Right renal cortex interstitium (tissue), 3 donors: ENCODE results near the gene ISG15. TPM values are rescaled to one million over a fixed set of nuclear protein-coding genes. Genes with fewer than 3 reads are reported as not detected.
"Not testable (repeated sequence)": the region's sequence is repeated elsewhere in the genome, so short reads cannot be mapped to it uniquely, and the experiment has no call there.

ENCODE experiments used
- DNase-seq, 3 donors: peaks; one replicate each; pipeline ENCODE4 v3.0.0-alpha.2; 2013; ENCODE audit warnings: low read depth in 3 of 3, low spot score in 2 of 3
- polyA plus RNA-seq, 3 donors: library from polyadenylated mRNA; unstranded; fragments of 120-200 nt; gene quantifications; one replicate each; pipeline ENCODE4 v1.2.1, GENCODE V29; 2013; ENCODE audit not compliant: insufficient read length in 3 of 3

The ISG15 gene
- polyA plus RNA-seq, 3 donors, result 9.4 to 15.0 (median 10.7) TPM

DNA sequence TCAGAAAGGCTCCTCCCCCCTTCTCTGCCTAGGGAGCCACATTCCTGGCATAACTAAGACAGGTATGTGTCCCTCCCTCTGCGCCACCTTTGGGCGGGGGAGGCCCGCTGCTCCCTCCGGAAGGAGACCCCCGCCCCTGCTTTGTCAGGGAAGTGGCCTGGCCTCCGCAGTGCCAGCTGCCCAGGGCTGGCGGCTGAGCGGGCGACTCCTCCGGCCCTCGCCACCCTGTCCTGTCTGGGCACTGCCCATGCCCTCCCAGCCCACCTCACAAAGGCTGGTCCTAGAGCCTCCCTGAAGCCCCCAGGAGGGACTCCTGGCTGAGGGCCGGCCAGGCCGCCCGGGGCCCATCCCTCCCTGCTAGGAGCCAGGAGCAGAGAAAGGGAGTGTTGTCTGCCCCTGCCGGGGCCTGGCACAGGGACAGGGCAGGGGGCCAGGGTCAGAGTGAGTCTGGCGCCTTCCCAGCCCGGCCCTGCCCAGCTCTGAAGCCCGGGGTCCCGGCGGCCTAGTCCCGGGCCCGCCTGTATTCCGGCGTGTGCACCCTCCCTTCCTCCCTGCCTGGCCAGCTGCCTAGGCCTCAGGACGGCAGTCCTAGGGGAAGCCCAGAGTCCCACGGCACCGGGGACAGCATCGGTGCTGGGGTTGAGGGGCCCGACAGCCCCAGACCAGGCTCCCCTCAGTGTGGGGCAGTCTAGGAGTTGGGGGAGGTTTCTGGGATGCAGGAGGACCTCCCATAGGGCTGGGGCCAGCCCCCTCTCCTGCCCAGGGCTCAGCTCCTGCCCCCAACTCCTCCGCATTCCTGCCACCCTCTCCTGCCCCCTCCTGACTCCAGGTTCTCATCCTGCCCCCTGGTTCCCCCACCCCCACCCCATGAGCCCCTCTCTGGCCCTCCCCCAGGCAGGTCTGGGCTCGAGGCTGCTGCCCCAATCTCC is 11.7 kb downstream of the ISG15 start:
- no peak for DNase-seq

DNA sequence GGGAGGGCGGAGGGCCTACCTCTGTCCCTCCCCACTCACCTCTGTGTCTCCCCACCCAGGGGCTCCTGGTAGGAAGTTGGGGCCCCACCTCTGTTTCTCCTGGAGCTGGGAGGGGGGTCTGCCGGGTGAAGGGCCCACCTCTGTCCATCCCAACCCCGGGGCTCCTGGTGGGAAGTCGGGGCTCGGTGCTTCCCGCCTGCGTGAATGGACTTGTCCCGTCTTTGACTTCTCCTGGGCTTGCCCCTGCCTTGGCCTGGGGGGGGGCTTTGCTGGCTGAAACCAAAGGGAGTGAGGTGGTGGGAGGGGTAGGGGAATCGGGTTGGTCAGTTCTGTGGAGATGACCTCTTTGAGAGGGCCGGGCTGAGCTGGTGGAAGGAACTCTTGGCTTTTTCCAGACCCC is 12.4 kb downstream of the ISG15 start:
- no peak for DNase-seq

DNA sequence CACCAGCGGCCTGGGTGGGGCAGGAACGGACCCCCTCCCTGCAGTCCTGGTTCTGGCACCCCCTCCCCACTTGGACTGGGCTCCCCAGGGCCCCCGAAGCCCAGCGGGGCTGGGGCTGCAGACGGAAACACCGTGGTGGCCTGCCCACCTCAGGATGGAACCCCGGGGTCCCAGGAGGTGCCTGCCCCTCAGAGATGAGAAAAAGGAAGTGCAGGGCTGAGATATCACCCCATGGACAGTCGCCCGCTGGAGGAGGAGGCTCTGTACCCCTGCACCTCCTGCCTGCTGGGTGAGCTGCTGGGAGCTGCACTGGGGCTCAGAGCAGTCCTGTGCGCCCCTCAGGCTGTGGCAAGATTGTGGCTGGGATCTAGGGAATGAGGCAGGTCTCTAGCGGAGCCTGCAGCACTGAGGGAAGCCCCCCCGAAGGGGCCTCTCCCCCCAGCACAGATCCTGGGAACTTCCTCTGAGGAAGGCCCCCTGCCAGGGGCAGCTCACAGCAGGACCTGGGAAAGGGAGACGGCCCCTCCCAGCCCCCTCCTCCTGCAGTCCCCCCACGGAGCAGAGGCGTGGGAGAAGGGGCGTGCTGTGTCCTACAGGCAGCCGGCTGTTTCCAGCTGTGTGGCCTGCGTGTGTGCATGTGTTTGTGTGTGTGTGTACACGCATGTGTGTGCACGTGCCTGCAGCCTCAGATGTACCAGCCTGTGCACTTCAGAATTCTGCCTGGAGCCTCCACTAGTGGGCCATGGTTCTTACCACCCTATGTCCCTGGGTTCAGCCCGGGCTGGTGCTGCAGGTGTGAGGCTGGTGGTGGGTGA is 13.5 kb downstream of the ISG15 start:
- DNase-seq, result no peak

DNA sequence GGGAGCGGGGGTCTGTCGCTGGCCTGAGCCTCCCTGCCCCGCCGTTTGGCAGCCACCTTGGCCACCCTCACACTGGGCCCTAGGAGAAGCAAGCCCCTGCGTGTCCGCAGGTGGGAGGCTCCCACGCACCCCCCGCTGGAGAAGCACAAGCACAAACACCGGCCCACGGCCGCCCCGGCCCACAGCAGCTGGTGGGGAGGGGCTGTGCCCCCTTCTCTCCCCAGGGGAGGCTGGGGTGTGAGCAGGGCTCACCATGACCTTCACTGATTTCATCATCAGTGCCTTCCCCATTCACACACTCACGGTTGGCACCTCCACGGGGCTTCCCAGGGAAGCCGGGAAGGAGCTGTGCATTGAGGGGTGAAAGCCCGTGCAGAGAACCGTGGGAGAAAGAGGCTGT is 14.5 kb downstream of the ISG15 start:
- no peak for DNase-seq

DNA sequence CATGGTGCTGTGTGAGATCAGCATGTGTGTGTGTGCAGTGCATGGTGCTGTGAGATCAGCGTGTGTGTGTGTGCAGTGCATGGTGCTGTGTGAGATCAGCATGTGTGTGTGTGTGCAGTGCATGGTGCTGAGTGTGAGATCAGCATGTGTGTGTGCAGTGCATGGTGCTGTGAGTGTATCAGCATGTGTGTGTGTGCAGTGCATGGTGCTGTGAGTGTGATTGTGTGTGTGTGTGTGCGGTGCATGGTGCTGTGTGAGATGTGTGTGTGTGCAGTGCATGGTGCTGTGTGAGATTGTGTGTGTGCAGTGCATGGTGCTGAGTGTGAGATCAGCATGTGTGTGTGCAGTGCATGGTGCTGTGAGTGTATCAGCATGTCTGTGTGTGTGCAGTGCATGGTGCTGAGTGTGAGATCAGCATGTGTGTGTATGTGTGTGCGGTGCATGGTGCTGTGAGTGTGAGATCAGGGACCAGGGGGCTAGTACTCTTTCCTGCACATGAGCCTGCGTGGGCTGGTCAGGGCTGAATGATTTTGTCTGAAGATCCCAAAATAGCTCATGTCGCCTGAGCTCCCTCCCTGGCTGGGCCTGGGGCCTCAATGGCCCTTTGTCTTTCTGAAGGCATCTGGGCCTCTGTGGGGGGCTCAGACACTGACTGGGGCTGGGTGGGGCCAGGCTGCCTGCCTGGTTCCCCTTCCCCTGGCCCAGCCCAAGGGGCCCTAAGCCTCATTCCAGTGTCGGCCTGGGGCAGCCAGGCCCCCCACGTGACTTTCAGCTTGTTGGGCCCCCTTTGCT is 17.8 kb downstream of the ISG15 start:
- not testable (repeated sequence) for DNase-seq

GRCh38 chr1:1031659-1032235 is 18.4 kb downstream of the ISG15 start:
- DNase-seq, result no peak

DNA sequence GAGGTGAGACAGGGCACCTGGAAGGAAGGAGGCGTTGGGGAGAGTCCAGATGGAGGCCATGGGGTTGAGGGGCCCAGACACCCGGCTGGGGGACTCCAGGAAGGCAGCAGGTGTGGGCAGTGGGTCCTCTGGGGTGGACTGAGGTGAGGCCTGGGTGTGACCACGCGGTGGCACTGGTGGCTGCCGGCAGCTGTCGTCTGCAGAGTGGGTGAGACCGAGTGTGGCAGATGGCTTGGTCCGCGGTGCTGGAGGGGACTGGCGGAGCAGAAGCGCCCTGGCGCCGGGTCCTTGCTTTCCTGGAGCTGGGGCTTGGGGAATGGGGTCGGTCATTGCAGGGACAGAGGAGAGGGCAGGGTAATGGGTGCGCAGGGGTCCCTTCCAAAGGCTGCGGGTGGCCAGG is 19.1 kb downstream of the ISG15 start:
- DNase-seq, result no peak

DNA sequence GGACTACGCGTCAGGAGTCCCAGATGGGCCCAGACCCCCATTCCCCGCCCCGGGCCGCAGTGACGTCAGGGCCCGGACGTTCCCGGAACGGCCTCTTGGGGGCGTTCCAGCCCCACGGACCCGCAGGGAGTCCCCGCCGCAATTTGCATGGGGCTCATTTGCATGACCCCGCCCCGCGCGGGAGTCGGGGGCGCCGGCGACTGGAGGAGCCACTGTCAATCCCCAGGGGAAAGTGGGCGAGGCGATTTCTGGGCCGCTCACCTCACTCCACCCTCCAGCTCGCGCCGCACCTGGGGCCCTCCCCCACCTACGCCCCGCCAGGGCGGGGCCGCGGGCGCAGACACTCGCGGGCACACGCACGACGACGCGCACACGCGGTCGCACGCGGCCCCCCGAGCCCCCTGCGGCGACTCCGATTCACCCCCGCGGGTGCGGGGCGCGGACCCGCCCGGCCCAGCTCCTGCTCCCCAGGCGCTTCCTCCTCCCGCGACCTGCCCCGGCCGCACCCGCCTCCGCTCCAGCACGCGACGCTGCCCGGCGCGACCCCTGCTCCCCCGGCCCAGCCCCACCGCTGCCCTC is 19.8 kb downstream of the ISG15 start:
- peak in 2 of 3 donors; percentile 75 to 82 for DNase-seq

- DNase-seq, result no peak
Measured at GRCh38 chr1:1033731-1034438, 20.6 kb downstream of the ISG15 start.

DNA sequence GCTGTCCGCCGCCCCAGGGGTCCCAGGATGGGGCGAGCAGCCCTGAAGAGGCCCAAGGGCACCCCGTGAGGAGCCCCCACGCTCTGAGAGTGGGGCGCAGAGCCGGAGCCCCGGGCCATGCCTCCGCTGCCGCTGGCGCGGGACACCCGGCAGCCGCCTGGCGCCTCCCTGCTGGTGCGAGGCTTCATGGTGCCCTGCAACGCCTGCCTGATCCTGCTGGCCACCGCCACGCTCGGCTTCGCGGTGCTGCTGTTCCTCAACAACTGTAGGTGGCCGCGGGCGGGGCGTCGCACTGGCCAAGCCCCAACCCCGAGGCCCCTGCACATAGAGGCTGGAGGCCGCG is 21.1 kb downstream of the ISG15 start:
- no peak for DNase-seq

GRCh38 chr1:1035291-1035943 is 22.1 kb downstream of the ISG15 start:
- DNase-seq, result no peak

- DNase-seq, result no peak
Measured at GRCh38 chr1:1037366-1038327, 24.4 kb downstream of the ISG15 start.

GRCh38 chr1:1038694-1039093 is 25.4 kb downstream of the ISG15 start:
- no peak for DNase-seq

DNA sequence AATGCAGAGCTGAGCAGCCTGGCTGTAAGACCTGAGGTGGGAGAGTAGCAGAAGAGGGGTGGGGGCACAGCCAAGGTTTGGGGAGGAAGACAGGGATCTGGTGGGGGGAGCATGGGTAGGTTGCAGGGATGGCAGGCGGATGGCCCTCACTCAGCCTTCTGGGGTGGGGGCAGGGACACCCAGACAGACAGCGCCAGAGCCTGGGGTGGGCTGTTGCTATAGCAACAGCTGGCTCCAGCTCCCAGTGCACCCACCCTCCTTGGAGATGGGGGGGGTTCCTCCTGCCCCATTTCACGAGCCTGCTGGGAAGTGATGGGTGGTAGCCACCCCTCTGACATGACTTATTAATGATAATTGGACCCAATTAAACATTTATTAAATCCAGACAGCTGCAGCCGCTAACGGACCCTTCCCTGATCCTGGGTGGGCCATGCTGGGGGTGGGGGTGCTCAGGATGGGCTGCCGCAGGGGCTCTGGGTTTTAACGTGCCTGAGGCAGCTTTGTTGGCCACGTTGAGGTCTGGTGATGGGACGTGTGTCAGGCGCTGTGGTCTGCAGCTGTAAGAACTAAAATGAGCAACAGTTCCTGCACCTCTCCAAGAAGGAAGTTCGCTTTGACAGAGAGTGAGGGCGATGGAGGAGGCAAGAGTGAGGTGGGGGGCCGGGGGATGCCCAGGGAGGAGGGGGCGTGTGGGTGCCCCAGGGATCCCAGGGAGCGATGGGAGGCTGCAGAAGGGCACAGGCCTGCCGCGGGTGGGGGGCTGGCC is 26.0 kb downstream of the ISG15 start:
- no peak for DNase-seq

DNA sequence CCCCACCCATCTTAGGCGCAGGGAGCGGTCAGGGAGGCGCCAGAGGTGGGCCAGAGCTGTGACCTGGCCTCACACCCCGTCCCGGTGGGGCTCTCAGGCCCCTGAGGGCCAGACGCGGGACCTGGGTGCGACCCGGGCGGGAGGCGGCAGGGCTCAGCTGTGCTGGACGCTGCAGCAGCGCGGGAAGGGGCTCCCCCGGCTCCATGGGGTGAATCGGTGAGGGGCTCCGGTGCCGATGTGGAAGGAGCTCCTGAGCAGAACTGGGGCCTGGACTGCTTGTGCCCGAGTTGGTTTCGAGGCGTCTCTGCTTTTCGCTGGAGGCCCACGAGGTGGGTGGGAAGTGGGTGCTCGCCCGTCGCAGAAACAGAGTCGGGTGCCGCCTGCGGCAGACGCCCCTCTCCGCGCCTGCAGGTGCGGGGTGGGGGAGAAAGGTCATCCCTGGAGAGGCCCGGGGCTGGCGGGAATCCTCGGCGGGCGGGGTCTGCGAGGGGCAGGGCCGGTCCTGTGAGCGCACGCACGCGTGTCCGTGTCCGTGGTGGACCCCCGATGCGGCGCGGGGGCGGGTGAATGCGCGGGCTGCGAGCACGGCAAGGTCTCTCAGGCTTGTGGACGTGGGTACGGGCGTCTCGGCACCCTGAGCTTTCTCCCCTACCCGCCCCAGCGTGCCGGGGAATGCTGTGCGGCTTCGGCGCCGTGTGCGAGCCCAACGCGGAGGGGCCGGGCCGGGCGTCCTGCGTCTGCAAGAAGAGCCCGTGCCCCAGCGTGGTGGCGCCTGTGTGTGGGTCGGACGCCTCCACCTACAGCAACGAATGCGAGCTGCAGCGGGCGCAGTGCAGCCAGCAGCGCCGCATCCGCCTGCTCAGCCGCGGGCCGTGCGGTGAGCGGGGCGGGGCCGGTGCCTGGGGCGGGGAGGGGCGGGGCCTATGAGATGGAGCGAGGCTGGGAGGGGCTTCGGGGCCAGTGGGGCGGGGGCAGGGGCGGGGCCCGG is 27.0 kb downstream of the ISG15 start:
- no peak for DNase-seq

- DNase-seq, result no peak
Measured at GRCh38 chr1:1041092-1041523, 27.8 kb downstream of the ISG15 start.
